Activated CD4-positive, alpha-beta T cell treated with anti-CD3 and anti-CD28 coated beads for 36 hours (primary cell): ENCODE measurements around the gene CFHR5. TPM values are rescaled to one million over a fixed set of nuclear protein-coding genes. Genes with fewer than 3 reads are reported as not detected.
"Not testable (repeated sequence)": the region's sequence is repeated elsewhere in the genome, so short reads cannot be mapped to it uniquely, and the experiment has no call there.

Experiments used
- ATAC-seq: fragments of 200-7000 bp; cut with Tn5 transposase; one replicate; pipeline ENCODE4 v1.10.0; 2021; ENCODE audit warnings: mild to moderate bottlenecking, moderate library complexity
- CTCF ChIA-PET: fragments of 350-600 bp; sonication (Branson Sonifier 250); formaldehyde crosslinking; loops from one replicate; lab custom pipeline; 2021; ENCODE audit warnings: antibody characterized with exemption; lab: Charles Lee
- POLR2A ChIA-PET: fragments of 350-600 bp; sonication (Branson Sonifier 250); formaldehyde crosslinking; loops from one replicate; lab custom pipeline; 2021; ENCODE audit warnings: antibody characterized with exemption, inconsistent platforms; lab: Charles Lee
- DNase-seq: peaks from one replicate; pipeline ENCODE4 v3.0.0-alpha.2; 2020
- H3K27ac Mint-ChIP-seq: one replicate; pipeline ENCODE4 v1.8.0; 2021; ENCODE audit warnings: mixed read lengths
- H3K27me3 Mint-ChIP-seq: one replicate; pipeline ENCODE4 v1.8.0; 2021; ENCODE audit warnings: mixed read lengths
- H3K36me3 Mint-ChIP-seq: one replicate; pipeline ENCODE4 v1.8.0; 2021; ENCODE audit warnings: low read depth, mixed read lengths
- H3K4me1 Mint-ChIP-seq: one replicate; pipeline ENCODE4 v1.8.0; 2021; ENCODE audit warnings: mixed read lengths
- H3K4me3 Mint-ChIP-seq: one replicate; pipeline ENCODE4 v1.8.0; 2021; ENCODE audit warnings: mild to moderate bottlenecking, moderate library complexity, mixed read lengths
- H3K9me3 Mint-ChIP-seq: one replicate; pipeline ENCODE4 v1.8.0; 2021; ENCODE audit warnings: low read depth, mixed read lengths
- intact Hi-C, 2 experiments: fragments of 100-400 bp; cut with DNase I in 1 of 2; cut with micrococcal nuclease in 1 of 2; formaldehyde crosslinking; loops; one replicate each; pipeline versions ENCODE4 v1.14.2 to v1.15.1; 2022 to 2024; cut with DNase I, micrococcal nuclease
- total RNA-seq, 2 experiments: library from RNA; stranded (reverse); gene quantifications; one replicate each; pipeline ENCODE4 v1.2.3, GENCODE V29; 2021

The CFHR5 gene
- total RNA-seq, 2 experiments from 2014 or later = not detected

- POLR2A ChIA-PET = no interaction called here
- intact Hi-C loops = no loop called here
- DNase-seq (no peak), ATAC-seq (no peak)
- Mint-ChIP-seq H3K27ac (no peak overlapping the region), H3K36me3 (no peaks in the 10 kb centered on the region), H3K4me1 (no peaks in the 10 kb centered on the region), H3K27me3 (peaks cover 4% of the 10 kb centered on the region), H3K9me3 (no peaks in the 10 kb centered on the region), H3K4me3 (no peak overlapping the region)
- CTCF ChIA-PET = interaction anchor here (0.9 kb wide), 1 partner anchor 72 kb away, joined by 4 read pairs; no protein-coding TSS in a partner anchor
Measured at GRCh38 chr1:197024460-197024859, 47.1 kb downstream of the CFHR5 start.

- POLR2A ChIA-PET = no interaction called here
- Mint-ChIP-seq H3K36me3 (no peaks in the 10 kb centered on the region), H3K27ac (no peak overlapping the region), H3K4me1 (no peaks in the 10 kb centered on the region), H3K27me3 (no peaks in the 10 kb centered on the region), H3K4me3 (no peak overlapping the region), H3K9me3 (no peaks in the 10 kb centered on the region)
- ATAC-seq = no peak
- CTCF ChIA-PET = interaction anchor here (0.7 kb wide), 1 partner anchor 24 kb away, joined by 3 read pairs; no protein-coding TSS in a partner anchor
- DNase-seq = no peak
- intact Hi-C loops = no loop called here
Measured at GRCh38 chr1:197027359-197027758, 50.0 kb downstream of the CFHR5 start.

DNA sequence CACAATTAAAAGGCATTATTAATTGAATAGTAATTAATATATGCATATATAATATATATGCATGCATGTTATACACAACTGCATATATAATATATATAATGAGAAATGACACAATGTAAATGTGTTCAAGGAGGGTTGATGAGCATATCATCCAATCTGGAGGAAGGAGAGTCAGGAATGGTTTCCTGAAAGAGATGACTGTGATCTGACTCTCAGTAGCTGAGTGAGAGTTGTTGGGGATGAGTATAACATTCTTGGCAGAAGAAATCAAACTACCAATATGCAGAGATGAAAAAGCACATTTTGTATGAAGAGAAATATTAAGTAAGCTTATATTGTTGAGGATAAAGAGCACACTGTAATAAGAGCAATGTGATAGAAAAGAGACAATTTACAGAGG is 52.4 kb downstream of the CFHR5 start:
- POLR2A ChIA-PET = no interaction called here
- CTCF ChIA-PET = no interaction called here
- peaks cover 3% of the 10 kb centered on the region for H3K27me3 Mint-ChIP-seq
- no peaks in the 10 kb centered on the region for H3K9me3 Mint-ChIP-seq
- H3K36me3 Mint-ChIP-seq = no peaks in the 10 kb centered on the region
- H3K4me3 Mint-ChIP-seq = no peak overlapping the region
- intact Hi-C loops = no loop called here
- ATAC-seq = no peak
- no peak overlapping the region for H3K27ac Mint-ChIP-seq
- no peak for DNase-seq
- no peaks in the 10 kb centered on the region for H3K4me1 Mint-ChIP-seq

DNA sequence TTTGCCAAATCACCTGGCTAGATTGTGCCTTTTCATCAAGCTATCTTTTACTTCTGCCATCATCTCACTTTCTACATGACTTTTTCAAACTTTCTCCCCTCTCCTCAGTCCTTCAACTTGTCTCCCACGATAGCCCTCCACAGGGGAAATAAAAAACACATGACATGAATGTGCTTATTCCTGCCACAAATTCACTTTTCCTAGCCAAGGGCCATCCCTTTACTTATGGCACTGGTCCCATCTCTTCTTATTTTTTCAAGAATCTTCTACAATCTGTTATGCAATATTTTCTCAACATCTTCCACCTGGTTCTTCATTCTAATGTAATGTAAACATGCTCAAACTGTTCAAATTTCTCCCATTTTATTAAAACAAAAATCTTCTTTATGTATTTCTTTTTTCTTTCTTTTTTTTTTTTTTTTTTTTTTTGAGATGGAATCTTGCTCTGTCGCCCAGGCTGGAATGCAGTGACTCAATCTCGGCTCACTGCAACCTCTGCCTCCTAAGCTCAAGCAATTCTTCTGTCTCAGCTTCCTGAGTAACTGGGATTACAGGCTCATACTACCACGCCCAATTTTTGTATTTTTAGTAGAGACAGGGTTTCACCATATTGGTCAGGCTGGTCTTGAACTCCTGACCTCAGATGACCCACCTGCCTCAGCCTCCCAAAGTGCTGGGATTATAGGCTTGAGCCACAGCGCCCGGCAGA is 57.4 kb downstream of the CFHR5 start:
- H3K27me3 Mint-ChIP-seq, H3K36me3 Mint-ChIP-seq, intact Hi-C loops, H3K4me3 Mint-ChIP-seq, CTCF ChIA-PET, POLR2A ChIA-PET, DNase-seq, ATAC-seq, H3K4me1 Mint-ChIP-seq, H3K9me3 Mint-ChIP-seq: not testable (repeated sequence)
- H3K27ac Mint-ChIP-seq = peak overlapping the region; percentile 38

DNA sequence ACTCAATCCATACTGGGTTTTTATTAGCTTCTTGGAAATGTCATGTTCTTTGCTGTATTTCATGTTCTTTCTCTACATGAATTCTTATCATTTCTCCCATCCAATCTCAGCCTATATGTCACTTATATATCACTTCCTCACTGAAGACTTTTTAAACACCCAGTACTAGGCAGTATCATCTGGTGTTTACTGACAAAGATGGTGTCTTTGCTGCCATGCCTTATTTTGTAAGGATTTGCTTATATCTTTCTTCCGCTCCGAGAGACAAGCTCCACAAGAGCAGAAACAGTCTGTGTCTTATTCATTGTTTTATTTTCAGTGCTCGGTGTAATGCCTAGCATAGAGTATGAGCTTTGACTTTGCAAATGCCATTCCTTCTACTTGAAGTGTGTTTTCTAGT is 59.5 kb downstream of the CFHR5 start:
- H3K27me3 Mint-ChIP-seq = peaks cover 15% of the 10 kb centered on the region
- no peak for ATAC-seq
- H3K36me3 Mint-ChIP-seq = no peaks in the 10 kb centered on the region
- H3K4me3 Mint-ChIP-seq = no peak overlapping the region
- peaks cover 2% of the 10 kb centered on the region for H3K4me1 Mint-ChIP-seq
- intact Hi-C loops = no loop called here
- ChIA-PET CTCF (interaction anchor here (0.7 kb wide), 1 partner anchor 78 kb away, joined by 5 read pairs; no protein-coding TSS in a partner anchor), POLR2A (no interaction called here)
- H3K9me3 Mint-ChIP-seq = no peaks in the 10 kb centered on the region
- no peak for DNase-seq
- no peak overlapping the region for H3K27ac Mint-ChIP-seq

DNA sequence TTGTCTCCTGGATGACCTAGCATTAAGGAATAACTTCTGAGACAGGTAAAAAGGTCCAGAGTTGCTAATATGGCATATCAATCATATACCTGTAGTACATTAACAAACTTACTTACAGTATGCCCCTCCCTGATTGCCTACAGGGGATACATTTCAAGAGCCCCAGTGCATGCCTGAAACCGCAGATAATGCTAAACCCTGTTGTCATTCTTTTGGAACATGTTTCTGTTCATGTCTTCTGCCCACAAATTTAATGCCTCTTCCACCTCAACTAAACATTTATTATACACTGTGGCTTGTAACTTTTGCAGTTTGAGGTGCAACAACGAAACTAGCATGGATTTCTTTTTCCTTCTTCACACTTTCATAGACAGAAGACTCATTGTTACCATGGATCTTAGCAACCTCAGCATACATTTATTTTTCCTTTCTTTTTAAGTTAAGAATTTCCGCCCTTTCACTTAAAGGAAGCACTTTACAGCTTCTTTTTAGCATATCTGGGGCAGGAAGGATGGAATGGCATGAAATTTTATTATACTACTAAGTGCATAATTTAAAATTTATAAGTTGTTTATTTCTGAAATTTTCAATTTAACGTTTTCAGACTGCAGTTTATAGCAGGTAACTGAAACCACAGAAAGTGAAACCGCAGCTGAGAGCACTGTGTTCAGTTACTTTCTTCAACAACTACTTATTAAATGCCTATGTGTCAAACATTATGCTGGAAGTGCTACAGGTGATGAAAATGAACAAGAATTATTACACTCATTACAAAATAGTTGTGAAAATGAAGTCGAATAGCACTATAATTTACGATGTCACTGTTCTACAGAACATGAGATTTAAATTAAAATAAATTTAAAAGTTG is 64.4 kb downstream of the CFHR5 start:
- ATAC-seq (no peak), DNase-seq (no peak)
- Mint-ChIP-seq H3K9me3 (no peaks in the 10 kb centered on the region), H3K4me3 (no peak overlapping the region), H3K27ac (no peak overlapping the region), H3K4me1 (peaks cover 2% of the 10 kb centered on the region), H3K36me3 (no peaks in the 10 kb centered on the region), H3K27me3 (peaks cover 23% of the 10 kb centered on the region)
- CTCF ChIA-PET = no interaction called here
- intact Hi-C loops = no loop called here
- POLR2A ChIA-PET = no interaction called here

DNA sequence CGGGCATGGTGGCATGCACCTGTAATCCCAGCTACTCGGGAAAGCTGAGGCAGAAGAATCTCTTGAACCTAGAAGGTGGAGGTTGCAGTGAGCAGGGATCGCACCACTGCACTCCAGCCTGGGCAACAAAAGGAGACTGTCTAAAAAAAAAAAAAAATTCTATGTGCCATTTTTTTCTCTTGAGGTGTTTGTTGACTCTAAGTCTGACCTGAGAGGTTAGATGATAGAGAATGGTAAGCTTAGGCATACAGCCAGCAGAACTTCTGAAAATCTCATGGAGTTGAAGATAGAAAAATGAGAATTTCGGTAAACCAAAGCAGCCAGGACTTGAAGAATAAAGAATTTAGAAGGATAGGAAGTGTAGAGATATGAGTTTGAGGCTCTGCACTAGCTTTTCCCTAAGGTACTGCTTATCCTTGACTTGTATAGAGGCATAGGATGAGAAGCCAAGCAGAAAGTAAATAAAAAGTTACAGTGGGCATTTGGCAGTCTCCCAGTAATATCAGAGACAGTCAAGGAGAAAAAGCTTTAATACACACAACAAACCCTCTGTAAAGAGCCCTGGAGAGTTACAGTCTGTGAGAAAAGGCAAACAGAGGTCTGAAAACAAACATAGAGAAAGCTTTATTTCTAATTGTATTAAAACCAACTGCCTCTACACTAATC is 65.5 kb downstream of the CFHR5 start:
- no peak overlapping the region for H3K27ac Mint-ChIP-seq
- peaks cover 5% of the 10 kb centered on the region for H3K9me3 Mint-ChIP-seq
- POLR2A ChIA-PET = no interaction called here
- ATAC-seq (no peak), DNase-seq (no peak)
- H3K4me3 Mint-ChIP-seq = no peak overlapping the region
- H3K27me3 Mint-ChIP-seq = peaks cover 20% of the 10 kb centered on the region
- H3K4me1 Mint-ChIP-seq = peaks cover 2% of the 10 kb centered on the region
- intact Hi-C loops = no loop called here
- H3K36me3 Mint-ChIP-seq = no peaks in the 10 kb centered on the region
- CTCF ChIA-PET = no interaction called here

- H3K27ac Mint-ChIP-seq = no peak overlapping the region
- H3K4me3 Mint-ChIP-seq = no peak overlapping the region
- POLR2A ChIA-PET = no interaction called here
- intact Hi-C loops = no loop called here
- H3K9me3 Mint-ChIP-seq = peaks cover 5% of the 10 kb centered on the region
- H3K27me3 Mint-ChIP-seq = peaks cover 9% of the 10 kb centered on the region
- H3K36me3 Mint-ChIP-seq = no peaks in the 10 kb centered on the region
- H3K4me1 Mint-ChIP-seq = no peaks in the 10 kb centered on the region
- no peak for ATAC-seq
- DNase-seq = no peak
- CTCF ChIA-PET = no interaction called here
Measured at GRCh38 chr1:197049100-197049499, 71.7 kb downstream of the CFHR5 start.

Other genes with a start within 250 kb of the CFHR5 start
- not detected for gene CFHR3, start 202.7 kb upstream of the CFHR5 start, total RNA-seq
- not detected for gene CFHR1, start 157.8 kb upstream of the CFHR5 start, total RNA-seq
- not detected for gene CFHR4, start 89.5 kb upstream of the CFHR5 start, total RNA-seq
- not detected for gene CFHR2, start 33.8 kb upstream of the CFHR5 start, total RNA-seq
- gene F13B, start 89.7 kb downstream of the CFHR5 start, total RNA-seq = not detected
- 10 to 100 TPM; 47.8 to 49.5 TPM for gene ASPM, start 169.1 kb downstream of the CFHR5 start, total RNA-seq
- gene ZBTB41, start 223.7 kb downstream of the CFHR5 start, total RNA-seq = 1 to 10 TPM; 5.0 to 5.1 TPM